Astrocyte of the spinal cord (primary cell): Measurements from ENCODE around the gene CEP72.

ENCODE experiments used
- DNase-seq: peaks from one replicate; pipeline ENCODE4 v3.0.0; 2011; ENCODE audit warnings: low read depth, low spot score
- H3K4me3 ChIP-seq: 2 replicates; pipeline ENCODE4 v1.5.1; 2011; ENCODE audit warnings: low read depth, mild to moderate bottlenecking, low read length, moderate library complexity
- CTCF ChIP-seq: IDR thresholded peaks from 2 replicates; pipeline ENCODE4 v1.5.1; 2012; ENCODE audit warnings: low read depth, mild to moderate bottlenecking, low read length, inconsistent platforms
- in situ Hi-C: cut with HindIII; loops from 2 replicates; pipeline ENCODE4 v1.10.0; 2017; ENCODE audit warnings: low sequenced_read_pairs

The CEP72 gene

DNA sequence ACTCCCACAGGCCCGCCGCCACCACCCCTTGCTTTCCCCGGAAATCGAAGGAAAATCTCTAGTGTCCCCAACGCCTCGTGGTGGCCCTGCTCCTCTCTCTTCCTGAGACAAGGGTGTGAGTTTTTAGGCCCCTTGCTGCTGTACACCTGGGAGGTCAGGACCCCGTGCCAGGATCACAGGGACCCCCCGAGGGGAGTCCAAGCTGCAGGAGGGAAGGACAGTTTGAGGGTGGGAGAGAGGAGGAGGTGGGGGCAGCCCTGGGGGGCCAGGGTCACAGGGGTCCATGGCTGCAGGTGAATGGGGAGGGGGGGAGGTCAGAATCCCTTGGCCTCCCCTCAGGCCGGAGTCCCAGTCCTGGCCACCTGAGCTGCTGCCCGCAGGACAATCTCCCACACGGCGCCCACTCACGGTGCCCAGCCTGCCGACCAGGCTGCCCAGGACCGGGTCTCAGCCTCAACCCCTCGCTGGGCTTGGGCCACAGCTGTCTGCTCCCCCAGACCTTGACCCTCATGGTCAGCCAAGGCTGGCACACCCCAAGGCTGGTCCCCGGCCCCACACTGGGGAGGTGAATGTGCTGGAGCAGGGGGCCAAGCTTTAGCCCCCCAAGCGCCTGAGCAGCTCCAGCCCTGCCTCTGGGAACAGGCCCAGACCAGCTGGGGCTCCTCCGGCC lies 61.2 kb downstream of the CEP72 start:
- TF ChIP-seq CTCF = no peak
- no peak for DNase-seq
- in situ Hi-C loops = no loop called here
- no peak overlapping the region for H3K4me3 ChIP-seq

DNA sequence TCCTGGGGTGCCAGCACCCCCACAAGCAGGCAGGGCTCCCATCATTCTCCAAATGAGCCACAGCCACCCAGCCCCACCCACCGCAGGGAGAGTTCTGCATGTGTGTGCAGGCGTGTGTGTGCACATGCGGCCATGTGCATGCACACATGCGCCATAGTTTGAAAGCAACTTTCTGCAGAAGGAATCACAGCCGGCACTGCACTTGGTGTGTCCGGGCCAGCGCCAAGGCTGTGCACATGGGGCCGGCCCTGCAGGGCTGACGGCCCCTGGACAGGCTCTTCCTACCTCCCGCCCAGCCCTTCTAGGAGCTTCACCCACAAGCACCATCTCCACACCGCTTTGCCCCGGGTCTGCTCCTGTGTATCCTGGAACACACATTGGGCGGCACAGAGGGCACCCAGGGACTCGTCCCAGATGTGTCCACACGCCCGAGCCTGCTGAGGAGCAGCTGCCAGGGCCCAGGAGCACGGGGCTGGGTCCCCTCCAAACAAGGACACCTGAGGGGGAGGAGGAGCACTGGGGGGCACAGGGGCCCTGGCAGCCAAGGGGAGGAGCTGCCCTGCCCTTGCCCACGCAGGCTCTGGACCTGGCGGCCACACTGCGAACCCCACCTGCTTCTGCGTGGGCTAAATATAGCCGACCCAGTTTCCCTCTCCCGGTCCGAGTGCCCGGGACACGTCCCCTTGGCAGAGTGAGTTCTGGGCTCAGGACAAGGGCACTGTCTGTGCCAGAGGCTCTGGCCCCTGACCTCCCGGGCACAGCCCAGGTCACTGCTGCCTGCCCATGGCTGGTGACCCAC lies 61.9 kb downstream of the CEP72 start:
- DNase-seq = no peak
- H3K4me3 ChIP-seq = no peak overlapping the region
- in situ Hi-C loops = no loop called here
- no peak for TF ChIP-seq CTCF

GRCh38 chr5:674630-675011 lies 62.5 kb downstream of the CEP72 start:
- in situ Hi-C loops = no loop called here
- TF ChIP-seq CTCF = no peak
- no peak overlapping the region for H3K4me3 ChIP-seq
- no peak for DNase-seq

GRCh38 chr5:675111-675870 lies 63.2 kb downstream of the CEP72 start:
- no peak for DNase-seq
- no peak for TF ChIP-seq CTCF
- in situ Hi-C loops = no loop called here
- no peak overlapping the region for H3K4me3 ChIP-seq

DNA sequence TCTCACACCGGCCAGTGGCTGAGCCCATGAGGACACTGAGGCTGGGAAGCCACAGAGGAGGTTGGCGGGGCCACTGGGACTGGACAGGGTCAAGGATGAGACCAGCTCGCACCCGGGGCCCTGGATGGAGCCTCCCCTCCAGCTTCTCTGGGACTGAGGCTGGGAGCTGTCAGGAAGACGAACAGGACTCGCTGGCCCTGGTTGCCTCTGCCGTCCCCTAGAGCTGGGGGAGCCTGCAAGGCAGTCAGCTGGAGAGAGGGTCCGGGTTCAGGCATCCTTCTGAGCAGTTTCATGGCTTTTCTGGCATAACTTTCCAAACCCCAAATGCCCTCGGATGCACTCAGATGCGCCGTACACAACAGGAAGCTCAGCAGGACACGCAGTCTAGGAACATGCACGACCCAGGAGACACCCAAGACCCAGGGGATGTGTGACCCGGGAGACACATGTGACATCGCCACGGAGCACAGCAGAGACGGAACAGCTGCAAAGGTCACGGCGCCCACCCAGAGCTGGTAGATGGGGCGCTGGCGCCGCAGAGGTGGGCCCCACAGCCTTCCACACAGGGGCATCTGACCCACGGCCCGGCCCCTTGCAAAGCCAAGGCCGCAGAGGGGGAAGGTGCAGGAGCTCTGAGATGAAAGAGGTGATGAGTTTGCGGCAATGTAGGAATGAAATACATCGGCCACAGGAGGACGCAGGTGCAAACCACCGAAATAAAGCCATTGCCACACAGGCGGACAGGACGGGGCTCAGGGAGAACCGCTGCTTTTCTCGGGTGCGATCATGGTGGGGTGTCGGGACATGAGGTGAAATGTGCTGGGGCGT lies 63.9 kb downstream of the CEP72 start:
- no peak for DNase-seq
- no peak for TF ChIP-seq CTCF
- H3K4me3 ChIP-seq = no peak overlapping the region
- in situ Hi-C loops = no loop called here

GRCh38 chr5:676699-677076 lies 64.5 kb downstream of the CEP72 start:
- no peak overlapping the region for H3K4me3 ChIP-seq
- in situ Hi-C loops = no loop called here
- no peak for TF ChIP-seq CTCF
- DNase-seq = no peak
